Fibroblast of lung (primary cell): ENCODE measurements around the gene MLST8. TPM values are rescaled to one million over a fixed set of nuclear protein-coding genes. Genes with fewer than 3 reads are reported as not detected.

ENCODE experiments used
- DNase-seq, 2 donors: peaks; one replicate each; pipeline versions ENCODE4 v3.0.0 to v3.0.0-alpha.2; 2010; ENCODE audit warnings: low read depth in 2 of 2
- H2AFZ ChIP-seq: 2 replicates; pipeline ENCODE4 v1.5.1; 2012; ENCODE audit warnings: low read length, control low read depth, inconsistent platforms
- H3K27ac ChIP-seq: 2 replicates; pipeline ENCODE4 v1.5.1; 2011; ENCODE audit warnings: low read length, control low read depth; ENCODE audit not compliant: insufficient read depth
- H3K27me3 ChIP-seq: 2 replicates; pipeline ENCODE4 v1.5.1; 2011; ENCODE audit warnings: mild to moderate bottlenecking, low read length; ENCODE audit not compliant: control insufficient read depth, insufficient read depth
- H3K36me3 ChIP-seq: 2 replicates; pipeline ENCODE4 v1.5.1; 2011; ENCODE audit warnings: low read length; ENCODE audit not compliant: control insufficient read depth, insufficient read depth
- H3K4me1 ChIP-seq: 2 replicates; pipeline ENCODE4 v1.5.1; 2011; ENCODE audit warnings: low read length; ENCODE audit not compliant: control insufficient read depth, insufficient read depth; ENCODE audit errors: extremely low read depth
- H3K4me2 ChIP-seq: 2 replicates; pipeline ENCODE4 v1.5.1; 2011; ENCODE audit warnings: low read length, control low read depth; ENCODE audit not compliant: insufficient read depth; ENCODE audit errors: extremely low read depth
- H3K4me3 ChIP-seq, 4 experiments: fragments of 200-600 bp in 1 of 4; sonication (generic) in 1 of 4; replicated peaks in 1 of 4; 2 replicates each; pipeline ENCODE4 v1.5.1; 2011 to 2016; ENCODE audit warnings: low read length in 4 of 4, low read depth in 3 of 4, mild to moderate bottlenecking in 3 of 4, control low read depth in 2 of 4, inconsistent platforms in 1 of 4, mixed read lengths in 1 of 4; ENCODE audit not compliant: insufficient read depth in 1 of 4; ENCODE audit errors: control extremely low read depth in 1 of 4
- H3K79me2 ChIP-seq: 2 replicates; pipeline ENCODE4 v1.5.1; 2012; ENCODE audit warnings: mild to moderate bottlenecking, low read length, inconsistent platforms; ENCODE audit not compliant: control insufficient read depth, insufficient read depth
- H3K9ac ChIP-seq: 2 replicates; pipeline ENCODE4 v1.5.1; 2011; ENCODE audit warnings: mild to moderate bottlenecking, low read length, control low read depth; ENCODE audit not compliant: insufficient read depth
- H3K9me3 ChIP-seq: 2 replicates; pipeline ENCODE4 v1.5.1; 2012; ENCODE audit warnings: low read depth, low read length; ENCODE audit not compliant: control insufficient read depth, insufficient read depth
- H4K20me1 ChIP-seq: 2 replicates; pipeline ENCODE4 v1.5.1; 2011; ENCODE audit warnings: low read length; ENCODE audit not compliant: control insufficient read depth, insufficient read depth; ENCODE audit errors: extremely low read depth
- EZH2 ChIP-seq: IDR thresholded peaks from 2 replicates; pipeline ENCODE4 v1.5.1; 2012; ENCODE audit warnings: low read length, control low read depth, mild to moderate bottlenecking; ENCODE audit errors: missing control alignments
- polyA plus RNA-seq, 2 donors: library from polyadenylated mRNA; depleted of rRNA in 1 of 2; stranded (reverse) in 1 of 2; unstranded in 1 of 2; fragments of >200 nt; gene quantifications; 2 replicates each; pipeline ENCODE4 v1.2.1, GENCODE V29; 2011 to 2012; ENCODE audit warnings: missing spikeins in 1 of 2
- total RNA-seq: library from RNA; depleted of rRNA; stranded (reverse); fragments of >200 nt; gene quantifications from 2 replicates; pipeline ENCODE4 v1.2.1, GENCODE V29; 2014
- TF ChIP-seq, protein P1 (sequence below), 2 donors: IDR thresholded peaks in 1 of 2; conservative IDR thresholded peaks in 1 of 2; 1 replicate in 1 of 2; 2 replicates in 1 of 2; pipeline ENCODE4 v1.5.1; 2011 to 2012; ENCODE audit warnings: low read length in 2 of 2, control low read depth in 1 of 2, inconsistent platforms in 1 of 2, low read depth in 1 of 2, mild to moderate bottlenecking in 1 of 2

The MLST8 gene
- total and polyA plus RNA-seq, 2 donors (not counting 1 experiment from before 2014, with no cell fraction given): 16.8 to 30.9 TPM

DNA sequence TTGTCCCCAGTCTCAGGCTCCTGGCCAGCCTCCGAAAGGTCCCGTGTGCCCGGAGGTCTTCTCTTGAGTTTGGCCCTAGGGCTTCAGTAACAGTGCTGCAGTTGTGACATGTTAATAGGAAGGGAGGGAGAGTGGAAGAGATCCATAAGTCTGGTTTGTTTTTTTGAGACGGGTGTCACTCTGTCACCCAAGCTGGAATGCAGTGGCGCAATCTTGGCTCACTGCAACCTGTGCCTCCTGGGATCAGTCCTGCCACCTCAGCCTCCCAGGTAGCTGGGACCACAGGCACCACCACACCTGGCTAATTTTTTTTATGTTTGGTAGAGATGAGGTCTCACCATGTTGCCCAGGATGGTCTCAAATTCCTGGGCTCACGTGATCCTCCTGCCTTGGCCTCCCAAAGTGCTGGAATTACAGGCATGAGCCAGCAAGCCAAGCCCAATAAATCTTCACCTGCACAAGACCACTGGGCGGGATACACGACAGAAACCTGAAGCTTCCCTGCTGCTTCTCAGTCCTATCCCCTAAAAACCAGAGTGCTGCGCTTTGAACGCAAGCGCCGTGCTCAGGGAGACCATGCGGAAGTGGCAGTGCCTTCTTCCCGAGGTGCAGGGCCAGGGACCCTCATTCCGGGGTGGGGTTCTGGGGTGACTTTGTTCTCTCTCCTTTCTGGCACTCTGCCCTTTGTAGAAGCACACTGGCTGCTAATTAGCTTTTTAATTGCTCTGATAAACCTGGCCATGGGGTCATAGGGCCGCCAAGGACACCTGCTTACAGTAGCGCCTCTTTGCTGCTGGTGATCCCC, 38.8 kb upstream of the MLST8 start:
- Histone ChIP-seq H3K4me2 (no peak overlapping the region), H2AFZ (no peak overlapping the region), H3K36me3 (peaks cover 23% of the 10 kb centered on the region), H3K27me3 (no peaks in the 10 kb centered on the region), H3K79me2 (peaks cover 37% of the 10 kb centered on the region), H3K27ac (no peak overlapping the region), H3K4me1 (peaks cover 2% of the 10 kb centered on the region), H3K4me3 (no peak overlapping the region), H3K9ac (no peak overlapping the region), H3K9me3 (no peaks in the 10 kb centered on the region), H4K20me1 (no peaks in the 10 kb centered on the region)
- no peak for TF ChIP-seq EZH2
- TF ChIP-seq, protein P1, sequence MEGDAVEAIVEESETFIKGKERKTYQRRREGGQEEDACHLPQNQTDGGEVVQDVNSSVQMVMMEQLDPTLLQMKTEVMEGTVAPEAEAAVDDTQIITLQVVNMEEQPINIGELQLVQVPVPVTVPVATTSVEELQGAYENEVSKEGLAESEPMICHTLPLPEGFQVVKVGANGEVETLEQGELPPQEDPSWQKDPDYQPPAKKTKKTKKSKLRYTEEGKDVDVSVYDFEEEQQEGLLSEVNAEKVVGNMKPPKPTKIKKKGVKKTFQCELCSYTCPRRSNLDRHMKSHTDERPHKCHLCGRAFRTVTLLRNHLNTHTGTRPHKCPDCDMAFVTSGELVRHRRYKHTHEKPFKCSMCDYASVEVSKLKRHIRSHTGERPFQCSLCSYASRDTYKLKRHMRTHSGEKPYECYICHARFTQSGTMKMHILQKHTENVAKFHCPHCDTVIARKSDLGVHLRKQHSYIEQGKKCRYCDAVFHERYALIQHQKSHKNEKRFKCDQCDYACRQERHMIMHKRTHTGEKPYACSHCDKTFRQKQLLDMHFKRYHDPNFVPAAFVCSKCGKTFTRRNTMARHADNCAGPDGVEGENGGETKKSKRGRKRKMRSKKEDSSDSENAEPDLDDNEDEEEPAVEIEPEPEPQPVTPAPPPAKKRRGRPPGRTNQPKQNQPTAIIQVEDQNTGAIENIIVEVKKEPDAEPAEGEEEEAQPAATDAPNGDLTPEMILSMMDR (conservative IDR thresholded peaks at IDR 0.05 in 1 of 2, IDR thresholded peaks at IDR 0.05 in 1 of 2; ENCODE audit: low read depth in 1 of 2, low read length in 2 of 2): no peak
- DNase-seq: no peak

DNA sequence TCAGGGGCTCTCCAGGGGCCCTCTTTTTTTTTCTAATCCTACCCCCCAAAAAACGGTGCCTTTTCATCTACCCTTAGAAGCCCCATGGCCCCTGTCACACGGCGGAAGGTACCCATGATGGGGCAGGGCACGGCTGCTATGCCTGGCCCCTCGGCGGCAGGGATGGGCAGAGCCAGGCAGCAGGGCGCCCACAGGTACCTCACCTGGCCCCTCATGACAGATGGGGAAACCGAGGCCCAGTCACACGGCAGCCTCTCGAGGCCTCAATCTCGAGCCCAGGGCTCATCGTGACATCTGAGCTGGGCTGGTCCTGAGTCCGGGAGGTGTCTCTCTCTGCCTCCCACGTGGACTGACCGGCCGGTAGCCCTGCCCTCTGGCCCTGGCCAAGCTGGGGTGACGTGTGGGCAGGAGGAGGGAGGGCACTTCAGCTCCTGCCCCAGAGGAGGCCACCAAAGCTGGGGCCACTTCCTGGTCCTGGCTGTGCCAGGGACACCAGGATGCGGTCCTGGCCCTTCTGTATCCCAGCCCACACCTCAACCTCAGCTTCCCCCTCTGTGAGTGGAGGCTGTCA, 38.1 kb upstream of the MLST8 start:
- Histone ChIP-seq H3K9ac (no peak overlapping the region), H3K36me3 (peaks cover 26% of the 10 kb centered on the region), H3K4me1 (no peaks in the 10 kb centered on the region), H4K20me1 (no peaks in the 10 kb centered on the region), H2AFZ (no peak overlapping the region), H3K79me2 (peaks cover 31% of the 10 kb centered on the region), H3K4me3 (no peak overlapping the region), H3K9me3 (no peaks in the 10 kb centered on the region), H3K27ac (no peak overlapping the region), H3K27me3 (no peaks in the 10 kb centered on the region), H3K4me2 (no peak overlapping the region)
- no peak for DNase-seq
- TF ChIP-seq EZH2: no peak
- TF ChIP-seq, protein P1 (conservative IDR thresholded peaks at IDR 0.05 in 1 of 2, IDR thresholded peaks at IDR 0.05 in 1 of 2; ENCODE audit: low read depth in 1 of 2, low read length in 2 of 2): no peak

DNA sequence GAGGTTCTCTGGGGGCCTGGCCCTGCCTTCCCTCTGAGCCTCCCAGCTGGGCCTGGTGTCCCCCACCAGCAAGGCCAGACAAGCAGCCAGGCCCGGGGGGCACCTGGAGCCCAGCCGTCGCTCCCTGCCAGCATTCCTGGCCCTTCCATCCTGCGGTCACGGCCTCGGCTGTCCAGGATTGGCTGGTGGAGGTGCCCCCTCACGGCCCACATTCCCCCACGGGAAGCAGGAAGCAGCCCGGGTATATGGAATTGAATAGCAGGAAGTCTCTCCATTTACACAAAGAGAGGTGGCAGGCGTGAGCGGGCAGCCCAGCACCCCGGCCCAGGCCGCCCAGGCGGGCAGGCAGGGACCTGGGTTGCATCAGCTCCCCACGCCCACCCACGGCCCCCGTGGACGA, 35.2 kb upstream of the MLST8 start:
- H3K27ac ChIP-seq: no peak overlapping the region
- no peak for DNase-seq
- TF ChIP-seq, protein P1 (conservative IDR thresholded peaks at IDR 0.05 in 1 of 2, IDR thresholded peaks at IDR 0.05 in 1 of 2; ENCODE audit: low read depth in 1 of 2, low read length in 2 of 2): no peak
- TF ChIP-seq EZH2: no peak
- no peak overlapping the region for H3K9ac ChIP-seq
- H4K20me1 ChIP-seq: no peaks in the 10 kb centered on the region
- H3K9me3 ChIP-seq: no peaks in the 10 kb centered on the region
- H3K27me3 ChIP-seq: no peaks in the 10 kb centered on the region
- H3K4me2 ChIP-seq: no peak overlapping the region
- no peak overlapping the region for H2AFZ ChIP-seq
- no peak overlapping the region for H3K4me3 ChIP-seq
- no peaks in the 10 kb centered on the region for H3K4me1 ChIP-seq
- peaks cover 41% of the 10 kb centered on the region for H3K36me3 ChIP-seq
- H3K79me2 ChIP-seq: peaks cover 8% of the 10 kb centered on the region
